GM19397 (cell line): ENCODE data around the gene BTN2A1.
"Not testable (repeated sequence)": the region's sequence is repeated elsewhere in the genome, so short reads cannot be mapped to it uniquely, and the experiment has no call there.

Experiments used
- ATAC-seq: cut with Tn5 transposase; IDR thresholded peaks from one replicate; pipeline ENCODE4 v1.9.1; 2021; ENCODE audit warnings: mild to moderate bottlenecking, moderate library complexity; ENCODE audit not compliant: unreplicated experiment

BTN2A1 gene

DNA sequence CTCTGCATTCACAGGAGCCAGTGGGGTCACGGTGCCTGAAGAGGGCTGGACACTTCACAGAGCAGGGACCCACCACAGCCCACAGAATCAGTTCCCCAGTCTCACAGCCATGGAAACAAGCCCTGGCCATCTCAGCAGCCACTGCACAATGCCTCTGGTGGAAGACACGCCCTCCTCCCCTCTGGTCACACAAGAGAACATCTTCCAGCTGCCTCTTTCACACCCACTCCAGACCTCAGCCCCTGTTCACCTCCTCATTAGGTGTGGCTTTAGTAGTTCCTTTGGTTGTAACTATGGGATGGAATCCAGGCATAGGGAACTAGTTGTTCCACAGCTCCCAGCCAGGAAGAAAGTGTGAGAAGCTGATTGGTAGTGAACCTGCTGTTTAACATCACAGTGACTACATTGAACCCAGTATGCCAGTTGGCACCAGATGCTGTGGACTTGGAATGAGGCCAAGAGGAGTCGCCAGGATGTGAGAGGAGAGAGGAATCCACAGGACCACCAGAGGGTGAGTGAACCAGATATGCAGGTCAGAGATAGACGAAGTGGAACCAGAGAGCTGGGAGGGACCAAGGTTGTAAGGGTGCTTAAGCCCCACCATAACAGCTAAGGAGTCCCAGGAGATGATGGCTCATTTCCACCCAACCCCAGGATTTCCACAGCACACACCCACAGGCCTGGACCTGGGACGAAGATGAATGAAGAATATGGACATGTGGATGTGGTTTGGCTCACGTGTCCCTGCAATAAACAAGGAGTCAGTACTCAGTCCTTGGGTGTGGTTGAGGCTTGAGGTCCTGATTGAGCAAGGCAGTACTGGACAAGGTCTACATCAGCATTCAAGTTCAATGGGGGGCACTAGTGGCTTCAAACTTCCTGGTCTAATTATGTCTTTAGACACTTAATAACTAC lies 26.2 kb upstream of the BTN2A1 start:
- ATAC-seq = no peak

DNA sequence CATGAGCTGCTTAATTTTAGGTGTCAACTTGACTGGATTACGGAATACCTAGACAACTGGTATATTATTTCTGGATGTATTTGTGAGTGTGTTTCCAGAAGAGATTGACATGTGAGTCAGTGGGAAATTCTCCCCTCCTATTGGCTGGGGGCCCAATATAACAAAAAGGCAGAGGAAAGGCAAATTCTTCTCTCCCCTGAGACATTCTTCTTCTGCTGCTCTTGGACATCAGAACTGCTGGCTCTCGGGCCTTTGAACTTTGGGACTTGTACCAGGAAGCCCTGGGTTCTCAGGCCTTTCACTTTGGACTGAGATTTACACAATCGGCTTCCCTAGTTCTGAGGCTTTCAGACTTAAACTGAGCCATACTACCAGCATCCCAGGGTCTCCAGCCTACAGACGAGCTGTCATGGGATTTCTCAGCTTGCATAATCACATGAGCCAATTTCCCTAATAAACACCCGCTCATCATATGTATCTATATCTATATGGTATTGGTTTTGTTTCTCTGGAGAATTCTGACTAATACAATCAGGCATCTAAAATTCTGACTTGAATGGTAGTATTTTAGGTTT lies 25.0 kb upstream of the BTN2A1 start:
- ATAC-seq = no peak

DNA sequence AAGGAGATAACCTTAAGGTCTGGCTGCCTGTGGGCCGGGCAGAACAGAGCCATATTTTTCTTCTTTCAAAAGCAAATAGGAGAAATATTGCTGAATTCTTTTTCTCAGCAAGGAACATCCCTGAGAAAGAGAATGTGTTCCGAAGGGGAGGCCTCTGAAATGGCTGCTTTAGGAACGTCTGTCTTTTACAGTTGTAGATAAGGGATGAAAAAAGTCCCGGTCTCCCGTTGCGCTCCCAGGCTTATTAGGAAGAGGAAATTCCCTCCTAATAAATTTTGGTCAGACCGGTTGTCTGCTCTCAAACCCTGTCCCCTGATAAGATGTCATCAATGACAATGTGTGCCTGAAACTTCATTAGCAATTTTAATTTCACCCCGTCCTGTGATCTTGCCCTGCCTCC lies 24.1 kb upstream of the BTN2A1 start:
- not testable (repeated sequence) for ATAC-seq

DNA sequence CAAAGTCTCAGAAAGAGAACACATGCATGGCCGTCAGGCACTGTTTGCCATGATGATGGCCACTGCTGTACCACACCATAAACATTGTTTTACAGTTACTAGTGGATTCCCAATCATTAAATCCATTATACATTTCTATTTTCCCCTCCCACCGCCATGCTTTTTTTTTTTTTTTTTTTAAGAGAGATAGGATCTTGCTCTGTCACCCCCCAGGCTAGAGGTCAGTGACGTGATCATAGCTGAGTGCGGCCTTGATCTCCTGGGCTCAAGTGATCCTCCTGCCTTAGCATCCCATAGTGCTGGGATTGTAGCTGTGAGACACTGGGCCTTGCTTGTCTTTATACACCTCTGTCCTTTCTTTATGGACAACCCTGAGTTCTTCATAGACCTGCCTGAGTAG lies 21.7 kb upstream of the BTN2A1 start:
- no peak for ATAC-seq

GRCh38 chr6:26437550-26437949 lies 20.2 kb upstream of the BTN2A1 start:
- ATAC-seq = no peak

DNA sequence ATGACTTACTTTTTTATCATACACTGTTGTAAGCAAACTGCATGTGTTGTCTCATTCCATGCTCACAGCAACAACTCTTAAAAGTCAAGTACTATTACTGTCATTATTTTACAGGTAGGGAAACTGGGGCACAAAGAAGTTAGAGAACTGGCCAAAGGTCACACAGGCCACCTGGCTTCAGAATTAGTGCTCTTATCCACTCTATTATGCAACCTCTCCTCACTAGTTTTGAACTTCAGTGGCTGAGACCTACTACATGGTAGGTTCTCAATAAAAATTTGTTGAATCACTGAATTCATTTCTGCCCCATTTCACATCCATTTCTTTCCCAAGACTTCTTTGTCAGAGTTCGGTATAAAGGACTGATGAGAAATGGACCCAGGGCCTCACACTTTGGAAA lies 19.8 kb upstream of the BTN2A1 start:
- ATAC-seq = no peak

- no peak for ATAC-seq
Observed at GRCh38 chr6:26439151-26440125, 18.3 kb upstream of the BTN2A1 start.

- no peak for ATAC-seq
Observed at GRCh38 chr6:26440977-26441358, 16.8 kb upstream of the BTN2A1 start.

DNA sequence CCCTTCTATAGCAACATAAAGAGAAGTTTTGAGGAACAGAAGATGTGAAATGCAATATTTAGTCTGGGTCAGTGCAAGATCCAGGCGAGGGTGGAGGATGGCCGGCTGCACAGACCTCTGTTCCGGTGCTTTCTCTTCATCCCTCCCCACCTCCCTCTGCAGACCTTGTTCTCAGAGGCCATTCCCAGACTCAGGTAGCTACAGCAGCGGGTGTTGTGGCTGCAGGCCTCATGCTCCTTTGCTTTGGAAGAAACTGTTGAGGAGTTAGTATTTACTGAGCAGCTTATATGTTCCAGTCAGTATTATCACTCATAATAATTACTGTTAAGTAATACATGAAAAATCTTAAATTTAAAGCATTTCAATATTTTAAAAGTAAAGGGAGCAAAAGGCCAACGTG lies 15.8 kb upstream of the BTN2A1 start:
- no peak for ATAC-seq

DNA sequence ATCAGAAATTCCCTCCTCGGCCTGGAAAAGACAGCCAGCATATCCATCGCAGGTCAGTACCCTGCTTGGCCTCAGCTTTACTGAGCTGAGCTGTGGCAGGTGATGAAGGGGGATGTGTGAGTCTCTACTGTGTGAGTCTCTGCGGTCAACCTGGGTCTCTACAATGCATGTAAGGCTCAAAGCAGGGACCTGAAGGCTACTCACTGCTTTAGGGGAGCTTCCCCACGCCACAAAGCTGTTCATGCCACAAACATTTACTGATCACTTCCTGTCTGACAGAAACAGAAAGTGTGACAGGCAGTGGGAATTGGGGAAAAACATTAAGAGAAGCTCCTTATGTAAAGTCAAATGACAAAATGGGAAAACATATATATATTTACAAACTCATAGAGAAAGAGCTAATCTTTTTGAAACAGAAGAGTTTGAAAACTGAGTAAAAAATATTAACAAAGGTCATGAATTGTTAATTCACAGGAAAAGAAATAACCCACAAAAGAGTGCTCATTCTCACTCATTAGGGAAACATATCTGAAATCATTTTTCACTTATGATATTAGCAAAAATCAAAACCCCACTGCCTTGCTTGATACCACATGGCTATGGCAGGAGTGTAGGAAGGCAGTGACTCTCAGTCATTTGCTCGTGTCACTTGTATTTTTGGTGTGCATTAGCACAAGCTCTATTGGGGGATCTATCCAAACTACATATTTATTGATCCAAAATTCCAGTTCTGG lies 11.7 kb upstream of the BTN2A1 start:
- ATAC-seq = peak; percentile 69

GRCh38 chr6:26447257-26447656 lies 10.5 kb upstream of the BTN2A1 start:
- ATAC-seq = no peak

DNA sequence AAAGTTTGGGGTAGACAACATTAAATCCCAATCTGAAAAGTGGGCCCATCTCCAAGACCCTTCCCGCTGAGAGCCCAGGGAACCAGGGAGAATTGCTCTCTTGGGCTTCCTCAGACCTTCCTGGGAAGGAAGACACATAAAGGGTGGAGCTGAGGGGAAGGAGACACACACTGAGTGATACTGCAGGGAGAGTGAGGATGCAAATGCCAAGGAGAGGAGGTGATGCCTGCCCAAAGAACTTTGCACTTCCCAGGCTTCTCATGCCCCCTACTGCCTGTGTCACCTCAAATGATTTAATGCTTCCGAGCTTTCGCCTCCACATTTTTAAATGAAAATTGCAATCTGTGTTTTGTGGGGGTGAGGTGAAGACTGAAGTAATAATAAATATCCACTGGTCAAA lies 7.5 kb upstream of the BTN2A1 start:
- ATAC-seq = no peak

GRCh38 chr6:26452631-26453235 lies 5.0 kb upstream of the BTN2A1 start:
- no peak for ATAC-seq

DNA sequence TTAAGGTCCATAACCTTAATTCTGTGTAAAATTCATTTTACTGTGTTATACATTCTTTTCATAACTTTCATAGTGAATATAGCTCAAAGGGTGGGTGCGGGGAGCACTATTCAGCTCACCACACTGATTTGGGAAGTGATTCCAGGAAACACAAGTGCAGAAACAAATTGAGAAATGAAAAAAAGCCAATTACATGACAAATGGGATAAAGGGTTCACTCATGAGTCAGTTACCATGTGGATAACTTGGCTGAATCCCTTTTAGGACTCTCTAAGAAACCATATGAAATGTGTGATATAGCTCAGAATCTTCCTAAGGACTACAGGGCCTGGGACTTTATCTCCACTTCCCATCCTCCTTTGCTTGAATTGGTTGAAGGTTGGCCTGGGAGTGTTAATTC lies 3.1 kb upstream of the BTN2A1 start:
- no peak for ATAC-seq

GRCh38 chr6:26455357-26455970 lies 2.3 kb upstream of the BTN2A1 start:
- no peak for ATAC-seq

DNA sequence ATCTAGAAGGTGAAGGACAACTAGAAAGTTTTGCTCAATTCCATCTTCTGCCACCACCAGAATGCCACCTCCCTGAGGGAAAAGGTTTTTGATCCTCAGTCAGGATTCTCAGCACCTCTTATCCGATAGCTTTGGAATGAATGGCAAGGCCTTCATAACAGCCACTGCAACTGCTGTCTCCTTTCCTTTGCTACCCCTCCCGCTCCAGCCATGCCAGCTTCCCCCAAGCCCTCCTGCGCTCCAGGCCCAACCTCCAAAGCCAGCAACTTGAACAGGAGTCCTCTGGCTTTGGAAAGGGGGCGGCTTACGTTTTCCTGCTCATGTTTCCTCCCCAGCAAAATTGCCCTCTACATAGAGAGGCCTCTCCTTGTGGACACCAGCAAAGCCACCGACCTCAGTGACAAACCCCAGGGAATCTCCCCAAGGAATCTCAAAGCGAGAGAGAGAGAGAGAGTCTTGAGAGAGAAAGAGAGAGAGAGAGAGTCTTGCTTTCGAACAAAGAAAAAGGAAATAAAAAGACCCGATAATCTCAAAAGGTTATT lies 420 bp upstream of the BTN2A1 start:
- peak; percentile 20 for ATAC-seq

GRCh38 chr6:26459023-26459810 lies 1.5 kb downstream of the BTN2A1 start:
- ATAC-seq = no peak

DNA sequence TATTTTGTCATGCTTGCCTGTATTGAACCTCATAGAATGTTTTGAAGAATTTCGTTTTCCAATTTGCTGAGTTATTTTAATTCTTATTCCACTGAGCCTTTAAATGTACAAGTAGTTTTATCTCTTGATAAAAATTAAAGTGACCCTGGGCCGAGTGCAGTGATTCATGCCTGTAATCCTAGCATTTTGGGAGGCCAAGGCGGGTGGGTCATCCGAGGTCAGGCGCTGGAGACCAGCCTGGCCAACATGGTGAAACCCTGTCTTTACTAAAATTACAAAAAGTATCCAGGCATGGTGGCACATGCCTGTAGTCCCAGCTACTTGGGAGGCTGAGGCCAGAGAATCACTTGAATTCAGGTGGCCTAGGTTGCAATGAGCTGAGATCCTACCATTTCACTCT lies 3.6 kb downstream of the BTN2A1 start:
- ATAC-seq = not testable (repeated sequence)

- ATAC-seq = no peak
Observed at GRCh38 chr6:26464014-26464413, 6.3 kb downstream of the BTN2A1 start.
